ENCODE data around the gene AGR3. TPM values are rescaled to one million over a fixed set of nuclear protein-coding genes. Genes with fewer than 3 reads are reported as not detected.

The AGR3 gene
- total and polyA plus RNA-seq, 3 experiments from 2014 or later, result not detected

GRCh38 chr7:16921151-16921550 is 39.4 kb upstream of the AGR3 start:
- Mint-ChIP-seq H3K27me3 (peaks cover 0 to 3% of the 10 kb centered on the region in 2 donors), H3K36me3 (no peaks in the 10 kb centered on the region), H3K4me1 (peaks cover 0 to 5% (median 0%) of the 10 kb centered on the region in 3 donors), H3K4me3 (no peak overlapping the region), H3K9me3 (no peaks in the 10 kb centered on the region), H3K27ac (peak overlapping the region in 1 of 8 donors; percentile 1)
- H3K27ac ChIP-seq (ENCODE audit: low read depth, low read length), result no peak overlapping the region
- CTCF ChIA-PET, result no interaction called here
- no peak for DNase-seq
- H3K36me3 ChIP-seq (ENCODE audit: insufficient read depth, low read length), result no peaks in the 10 kb centered on the region
- H3K9me3 ChIP-seq (ENCODE audit: low read length), result no peaks in the 10 kb centered on the region
- H3K4me1 ChIP-seq (ENCODE audit: insufficient read depth, low read length), result no peaks in the 10 kb centered on the region
- POLR2A ChIA-PET, result no interaction called here
- H3K27me3 ChIP-seq (ENCODE audit: insufficient read depth, low read length, poor library complexity, severe bottlenecking), result no peaks in the 10 kb centered on the region
- no peak overlapping the region for H3K4me3 ChIP-seq (ENCODE audit: low read length)

GRCh38 chr7:16919440-16919839 is 37.7 kb upstream of the AGR3 start:
- H3K27me3 Mint-ChIP-seq, result peaks cover 4 to 5% of the 10 kb centered on the region in 2 donors
- Histone ChIP-seq H3K9me3 (ENCODE audit: low read length) (no peaks in the 10 kb centered on the region), H3K4me1 (ENCODE audit: insufficient read depth, low read length) (no peaks in the 10 kb centered on the region), H3K27me3 (ENCODE audit: insufficient read depth, low read length, poor library complexity, severe bottlenecking) (no peaks in the 10 kb centered on the region), H3K4me3 (ENCODE audit: low read length) (no peak overlapping the region), H3K27ac (ENCODE audit: low read depth, low read length) (no peak overlapping the region), H3K36me3 (ENCODE audit: insufficient read depth, low read length) (no peaks in the 10 kb centered on the region)
- no peak for DNase-seq
- H3K4me1 Mint-ChIP-seq, result peaks cover 0 to 5% (median 0%) of the 10 kb centered on the region in 3 donors
- no peaks in the 10 kb centered on the region for H3K9me3 Mint-ChIP-seq
- ChIA-PET POLR2A (no interaction called here), CTCF (interaction anchor here (1.0 kb wide), 1 partner anchor 20 kb away, joined by 3 read pairs; no protein-coding TSS in a partner anchor)
- H3K27ac Mint-ChIP-seq, result no peak overlapping the region
- H3K4me3 Mint-ChIP-seq, result no peak overlapping the region
- no peaks in the 10 kb centered on the region for H3K36me3 Mint-ChIP-seq

GRCh38 chr7:16918288-16918895 is 36.6 kb upstream of the AGR3 start:
- Mint-ChIP-seq H3K4me3 (no peak overlapping the region), H3K36me3 (no peaks in the 10 kb centered on the region), H3K27ac (no peak overlapping the region), H3K4me1 (peaks cover 0 to 5% (median 0%) of the 10 kb centered on the region in 3 donors), H3K9me3 (peaks cover 0 to 1% (median 0%) of the 10 kb centered on the region in 5 donors), H3K27me3 (peaks cover 6 to 8% of the 10 kb centered on the region in 2 donors)
- no peak for DNase-seq
- CTCF ChIA-PET, result interaction anchor here (0.7 to 1.7 kb wide), 5 partner anchors 9 to 487 kb away, joined by 3 to 7 read pairs (median 3); no protein-coding TSS in a partner anchor
- H3K36me3 ChIP-seq (ENCODE audit: insufficient read depth, low read length), result no peaks in the 10 kb centered on the region
- no peak overlapping the region for H3K4me3 ChIP-seq (ENCODE audit: low read length)
- no peaks in the 10 kb centered on the region for H3K9me3 ChIP-seq (ENCODE audit: low read length)
- H3K4me1 ChIP-seq (ENCODE audit: insufficient read depth, low read length), result no peaks in the 10 kb centered on the region
- H3K27me3 ChIP-seq (ENCODE audit: insufficient read depth, low read length, poor library complexity, severe bottlenecking), result no peaks in the 10 kb centered on the region
- no peak overlapping the region for H3K27ac ChIP-seq (ENCODE audit: low read depth, low read length)
- POLR2A ChIA-PET, result no interaction called here

- ChIA-PET POLR2A (no interaction called here), CTCF (interaction anchor here (1.7 kb wide), 1 partner anchor 10 kb away, joined by 5 read pairs; no protein-coding TSS in a partner anchor)
- Histone ChIP-seq H3K4me1 (ENCODE audit: insufficient read depth, low read length) (no peaks in the 10 kb centered on the region), H3K27ac (ENCODE audit: low read depth, low read length) (no peak overlapping the region), H3K27me3 (ENCODE audit: insufficient read depth, low read length, poor library complexity, severe bottlenecking) (no peaks in the 10 kb centered on the region), H3K36me3 (ENCODE audit: insufficient read depth, low read length) (no peaks in the 10 kb centered on the region), H3K4me3 (ENCODE audit: low read length) (no peak overlapping the region), H3K9me3 (ENCODE audit: low read length) (no peaks in the 10 kb centered on the region)
- peaks cover 6 to 8% of the 10 kb centered on the region in 2 donors for H3K27me3 Mint-ChIP-seq
- H3K36me3 Mint-ChIP-seq, result no peaks in the 10 kb centered on the region
- no peak overlapping the region for H3K27ac Mint-ChIP-seq
- H3K4me3 Mint-ChIP-seq, result no peak overlapping the region
- DNase-seq, result no peak
- H3K4me1 Mint-ChIP-seq, result no peaks in the 10 kb centered on the region
- peaks cover 0 to 2% (median 0%) of the 10 kb centered on the region in 5 donors for H3K9me3 Mint-ChIP-seq
Observed at GRCh38 chr7:16916738-16917137, 35.0 kb upstream of the AGR3 start.

- ChIA-PET CTCF (no interaction called here), POLR2A (no interaction called here)
- Histone ChIP-seq H3K9me3 (ENCODE audit: low read length) (no peaks in the 10 kb centered on the region), H3K27me3 (ENCODE audit: insufficient read depth, low read length, poor library complexity, severe bottlenecking) (no peaks in the 10 kb centered on the region), H3K36me3 (ENCODE audit: insufficient read depth, low read length) (no peaks in the 10 kb centered on the region), H3K4me1 (ENCODE audit: insufficient read depth, low read length) (no peaks in the 10 kb centered on the region), H3K27ac (ENCODE audit: low read depth, low read length) (no peak overlapping the region), H3K4me3 (ENCODE audit: low read length) (no peak overlapping the region)
- no peaks in the 10 kb centered on the region for H3K4me1 Mint-ChIP-seq
- H3K36me3 Mint-ChIP-seq, result no peaks in the 10 kb centered on the region
- no peak for DNase-seq
- no peak overlapping the region for H3K4me3 Mint-ChIP-seq
- H3K27me3 Mint-ChIP-seq, result peaks cover 6 to 8% of the 10 kb centered on the region in 2 donors
- peaks cover 0 to 3% (median 0%) of the 10 kb centered on the region in 5 donors for H3K9me3 Mint-ChIP-seq
- no peak overlapping the region for H3K27ac Mint-ChIP-seq
Observed at GRCh38 chr7:16916105-16916639, 34.4 kb upstream of the AGR3 start.

GRCh38 chr7:16915405-16915804 is 33.6 kb upstream of the AGR3 start:
- no peak overlapping the region for H3K4me3 Mint-ChIP-seq
- Histone ChIP-seq H3K4me3 (ENCODE audit: low read length) (no peak overlapping the region), H3K27me3 (ENCODE audit: insufficient read depth, low read length, poor library complexity, severe bottlenecking) (no peaks in the 10 kb centered on the region), H3K27ac (ENCODE audit: low read depth, low read length) (no peak overlapping the region), H3K4me1 (ENCODE audit: insufficient read depth, low read length) (no peaks in the 10 kb centered on the region), H3K9me3 (ENCODE audit: low read length) (no peaks in the 10 kb centered on the region), H3K36me3 (ENCODE audit: insufficient read depth, low read length) (no peaks in the 10 kb centered on the region)
- DNase-seq, result no peak
- POLR2A ChIA-PET, result no interaction called here
- no peak overlapping the region for H3K27ac Mint-ChIP-seq
- no peaks in the 10 kb centered on the region for H3K4me1 Mint-ChIP-seq
- CTCF ChIA-PET, result interaction anchor here (1.8 kb wide), 1 partner anchor 9 kb away, joined by 4 read pairs; no protein-coding TSS in a partner anchor
- H3K9me3 Mint-ChIP-seq, result peaks cover 0 to 3% (median 0%) of the 10 kb centered on the region in 5 donors
- peaks cover 6 to 8% of the 10 kb centered on the region in 2 donors for H3K27me3 Mint-ChIP-seq
- no peaks in the 10 kb centered on the region for H3K36me3 Mint-ChIP-seq

GRCh38 chr7:16914771-16915170 is 33.0 kb upstream of the AGR3 start:
- CTCF ChIA-PET, result interaction anchor here (1.8 kb wide), 1 partner anchor 8 kb away, joined by 4 read pairs; no protein-coding TSS in a partner anchor
- H3K36me3 Mint-ChIP-seq, result no peaks in the 10 kb centered on the region
- H3K4me1 ChIP-seq (ENCODE audit: insufficient read depth, low read length), result no peaks in the 10 kb centered on the region

GRCh38 chr7:16913643-16914042 is 31.9 kb upstream of the AGR3 start:
- Mint-ChIP-seq H3K36me3 (no peaks in the 10 kb centered on the region), H3K27ac (no peak overlapping the region), H3K4me3 (no peak overlapping the region), H3K27me3 (peaks cover 6 to 13% of the 10 kb centered on the region in 2 donors), H3K9me3 (peaks cover 0 to 3% (median 0%) of the 10 kb centered on the region in 5 donors), H3K4me1 (no peaks in the 10 kb centered on the region)
- no peak overlapping the region for H3K27ac ChIP-seq (ENCODE audit: low read depth, low read length)
- DNase-seq, result no peak
- no peak overlapping the region for H3K4me3 ChIP-seq (ENCODE audit: low read length)
- no peaks in the 10 kb centered on the region for H3K36me3 ChIP-seq (ENCODE audit: insufficient read depth, low read length)
- H3K9me3 ChIP-seq (ENCODE audit: low read length), result no peaks in the 10 kb centered on the region
- H3K27me3 ChIP-seq (ENCODE audit: insufficient read depth, low read length, poor library complexity, severe bottlenecking), result no peaks in the 10 kb centered on the region
- no peaks in the 10 kb centered on the region for H3K4me1 ChIP-seq (ENCODE audit: insufficient read depth, low read length)
- POLR2A ChIA-PET, result no interaction called here
- CTCF ChIA-PET, result no interaction called here

More at GRCh38 chr7:16914771-16915170, 33.0 kb upstream of the AGR3 start:
- Histone ChIP-seq H3K27me3 (ENCODE audit: insufficient read depth, low read length, poor library complexity, severe bottlenecking) (no peaks in the 10 kb centered on the region), H3K27ac (ENCODE audit: low read depth, low read length) (no peak overlapping the region), H3K36me3 (ENCODE audit: insufficient read depth, low read length) (no peaks in the 10 kb centered on the region), H3K9me3 (ENCODE audit: low read length) (no peaks in the 10 kb centered on the region), H3K4me3 (ENCODE audit: low read length) (no peak overlapping the region)
- H3K27ac Mint-ChIP-seq, result no peak overlapping the region
- DNase-seq, result no peak
- H3K9me3 Mint-ChIP-seq, result peaks cover 0 to 3% (median 0%) of the 10 kb centered on the region in 5 donors
- H3K27me3 Mint-ChIP-seq, result peaks cover 6 to 9% of the 10 kb centered on the region in 2 donors
- no peaks in the 10 kb centered on the region for H3K4me1 Mint-ChIP-seq
- no peak overlapping the region for H3K4me3 Mint-ChIP-seq
- POLR2A ChIA-PET, result no interaction called here

Measured in CD8-positive, alpha-beta memory T cell (primary cell).